SK-N-DZ (cell line): Measurements from ENCODE around the gene TNKS1BP1. TPM values are rescaled to one million over a fixed set of nuclear protein-coding genes. Genes with fewer than 3 reads are reported as not detected.
A peak's percentile ranks its signal among the peaks of the same experiment; 100 is the strongest.
"Not testable (repeated sequence)": the region's sequence is repeated elsewhere in the genome, so short reads cannot be mapped to it uniquely, and the experiment has no call there.

Experiments used
- DNase-seq: peaks from one replicate; pipeline ENCODE4 v3.0.0-alpha.2; 2015; ENCODE audit warnings: low spot score
- polyA plus RNA-seq, 2 experiments: library from polyadenylated mRNA; depleted of rRNA; stranded (reverse); fragments of >200 nt; gene quantifications; 2 replicates each; pipeline ENCODE4 v1.2.3, GENCODE V29; 2014

TNKS1BP1 gene
- 8.5 and 10.8 TPM in 2 replicates for polyA plus RNA-seq (2014; cell fraction: cytosol; rRNA removed)
- 17.0 and 19.4 TPM in 2 replicates for polyA plus RNA-seq (2014; cell fraction: nucleus; rRNA removed)

DNA sequence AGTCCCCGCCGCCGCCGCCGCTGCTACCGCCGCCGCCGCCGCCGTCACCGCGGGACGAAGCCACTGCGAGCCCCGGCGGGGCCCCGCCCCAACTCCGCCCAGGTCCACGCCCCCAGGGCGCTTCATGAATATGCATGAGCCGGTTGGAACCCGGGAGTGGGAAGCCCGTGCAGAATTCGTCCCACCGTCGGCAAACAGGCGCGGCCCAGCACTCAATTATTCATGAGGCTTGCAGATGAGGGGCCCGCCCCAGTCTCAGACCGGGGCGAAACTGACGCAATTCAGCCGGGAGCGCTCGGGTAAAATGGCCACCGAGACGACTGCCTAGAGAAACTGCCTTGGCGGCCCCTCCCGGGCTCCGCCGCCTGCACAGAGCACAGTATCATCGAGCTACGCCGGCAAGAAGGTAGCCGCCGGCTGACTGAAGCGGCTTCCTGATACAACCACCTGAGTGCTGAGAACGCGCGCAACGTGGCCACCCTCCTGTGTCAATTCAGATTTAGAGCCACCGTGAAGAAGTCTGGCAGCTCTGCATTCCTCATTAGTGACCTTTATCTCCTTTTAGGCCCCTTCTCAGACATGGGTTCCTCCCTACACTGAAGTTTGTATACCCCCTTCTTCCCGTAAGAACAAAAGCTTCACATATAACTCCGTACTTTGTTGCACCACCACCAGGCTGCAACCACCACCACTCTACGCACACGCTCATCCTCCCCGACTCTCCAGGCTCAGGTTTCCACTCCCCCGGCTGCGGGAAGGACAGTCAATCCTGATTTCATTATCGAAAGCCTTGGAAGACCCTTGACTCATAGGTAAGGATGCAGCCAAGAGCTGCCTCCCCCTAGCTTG, at the start of gene TNKS1BP1:
Gene TNKS1BP1 (minus strand): TSS at position 67 of the 849 bp plus-strand sequence. CDS start 3,067 bp downstream, outside the sequence.
- peak; percentile 98 for DNase-seq

- DNase-seq, result no peak
Measured at GRCh38 chr11:57373146-57373545, 48.4 kb upstream of the TNKS1BP1 start.

DNA sequence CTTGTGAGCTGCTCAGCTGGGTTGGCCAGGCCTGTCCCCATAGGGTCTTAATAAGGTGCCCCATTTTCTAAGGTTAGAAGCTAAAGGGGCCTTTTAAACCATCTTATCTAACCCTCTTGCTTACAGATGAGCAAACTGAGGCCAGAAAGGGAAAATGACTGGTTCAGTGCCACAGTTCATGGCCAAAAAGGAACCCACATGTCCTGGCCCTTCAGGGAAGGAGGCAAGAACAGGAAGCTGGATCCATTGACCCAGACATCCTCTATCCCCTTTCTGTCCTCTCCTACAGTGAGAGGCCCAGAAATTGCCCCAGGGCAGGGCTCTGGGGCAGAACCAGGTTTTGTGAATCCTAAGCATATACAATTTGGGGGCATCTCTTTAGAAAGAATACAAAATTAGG, 46.2 kb upstream of the TNKS1BP1 start:
- DNase-seq, result no peak

GRCh38 chr11:57370251-57370650, 45.5 kb upstream of the TNKS1BP1 start:
- no peak for DNase-seq

DNA sequence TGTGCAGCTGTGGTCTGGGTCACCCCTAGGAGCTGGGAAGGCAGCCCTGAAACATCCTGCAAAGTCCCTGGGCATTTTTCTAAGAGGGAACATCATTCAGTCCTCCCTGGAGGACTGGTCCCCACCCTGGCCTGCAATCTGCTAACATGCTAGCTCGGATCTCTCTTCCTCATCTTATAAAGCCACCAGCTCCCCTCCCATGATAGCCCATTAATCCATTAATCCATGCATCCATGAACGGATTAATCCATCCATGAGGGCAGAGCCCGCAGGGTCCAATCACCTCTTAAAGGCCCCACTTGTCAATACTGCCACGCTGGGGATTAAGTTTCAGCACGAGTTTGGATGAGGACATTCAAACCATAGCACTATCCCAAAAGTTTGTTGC, 44.1 kb upstream of the TNKS1BP1 start:
- DNase-seq, result no peak

GRCh38 chr11:57368106-57368844, 43.5 kb upstream of the TNKS1BP1 start:
- no peak for DNase-seq

GRCh38 chr11:57364851-57365660, 40.3 kb upstream of the TNKS1BP1 start:
- DNase-seq, result no peak

GRCh38 chr11:57363131-57364080, 38.7 kb upstream of the TNKS1BP1 start:
- no peak for DNase-seq

DNA sequence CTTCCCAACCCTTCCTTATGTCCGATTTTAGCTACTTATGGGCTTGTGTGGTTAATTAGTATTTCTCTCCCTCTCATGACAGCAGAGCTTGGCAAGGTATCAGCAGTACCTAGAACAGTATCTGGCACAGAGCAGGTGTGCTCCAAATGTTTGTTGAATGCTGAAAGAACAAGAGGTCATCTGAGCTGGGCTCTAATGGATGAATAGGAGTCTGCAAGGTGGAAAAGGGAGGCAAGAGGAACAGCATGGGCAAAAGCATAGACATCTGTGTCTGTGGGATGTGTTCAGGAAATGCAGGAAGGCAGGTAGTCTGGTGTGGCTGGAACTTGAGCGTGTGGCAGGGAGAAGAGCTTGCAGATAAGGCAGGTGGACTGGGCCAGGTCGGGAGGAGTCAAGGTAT, 37.2 kb upstream of the TNKS1BP1 start:
- no peak for DNase-seq

GRCh38 chr11:57361420-57361819, 36.7 kb upstream of the TNKS1BP1 start:
- DNase-seq, result not testable (repeated sequence)

GRCh38 chr11:57360991-57361390, 36.2 kb upstream of the TNKS1BP1 start:
- DNase-seq, result no peak

DNA sequence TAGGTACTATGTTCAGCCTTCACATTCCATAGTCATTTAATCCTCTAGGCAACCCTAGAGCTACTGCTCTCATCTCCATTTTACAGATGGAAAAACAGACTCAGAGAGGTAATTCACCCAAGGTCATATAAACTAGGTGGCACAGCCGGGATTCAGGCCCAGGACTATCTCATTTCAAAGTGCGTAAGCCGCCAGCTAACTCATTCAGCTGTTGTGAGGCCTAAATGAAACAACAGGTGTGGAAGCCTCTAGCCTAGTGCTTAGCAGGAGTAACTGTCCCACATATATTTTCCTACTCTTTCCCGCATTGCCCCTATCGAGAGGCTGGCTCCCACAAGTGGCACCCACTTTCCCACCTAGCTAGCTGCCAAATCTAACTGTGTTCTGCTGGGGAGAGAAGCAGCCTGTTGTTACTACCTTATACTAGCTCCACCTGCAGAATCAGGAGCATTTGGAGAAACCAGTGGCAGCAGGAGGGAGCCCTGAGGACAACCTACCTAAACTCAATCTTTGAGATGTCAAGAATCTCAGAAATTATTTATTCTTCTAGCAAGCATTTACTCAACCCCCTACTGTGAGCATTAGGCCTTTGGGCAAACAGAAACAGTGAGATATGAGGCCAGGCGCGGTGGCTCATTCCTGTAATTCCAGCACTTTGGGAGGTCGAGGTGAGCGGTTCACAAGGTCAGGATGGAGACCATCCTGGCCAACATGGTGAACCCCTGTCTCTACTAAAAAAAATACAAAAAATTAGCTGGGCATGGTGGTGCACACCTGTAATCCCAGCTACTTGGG, 35.3 kb upstream of the TNKS1BP1 start:
- DNase-seq, result no peak

GRCh38 chr11:57359396-57359795, 34.6 kb upstream of the TNKS1BP1 start:
- no peak for DNase-seq

- DNase-seq, result no peak
Measured at GRCh38 chr11:57358991-57359390, 34.2 kb upstream of the TNKS1BP1 start.

DNA sequence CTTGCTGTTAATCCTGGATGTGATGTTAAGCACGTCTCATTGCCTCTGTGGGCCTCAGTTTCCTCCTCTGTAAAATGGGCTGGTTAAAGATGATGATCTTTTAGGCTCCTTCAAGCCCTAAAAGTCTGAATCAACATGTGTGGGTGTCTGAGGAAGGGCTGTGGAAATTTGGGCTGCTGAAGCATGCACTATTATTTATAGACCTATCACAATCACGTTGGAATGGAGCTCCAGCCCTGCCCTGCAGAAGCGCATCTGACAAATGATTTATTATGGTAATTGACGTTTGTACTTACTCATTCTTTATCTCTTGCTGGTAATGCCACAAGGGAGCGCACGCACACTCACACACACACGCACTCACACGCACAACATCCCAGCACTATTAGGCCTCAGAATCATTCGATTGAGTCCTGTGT, 33.8 kb upstream of the TNKS1BP1 start:
- no peak for DNase-seq

GRCh38 chr11:57357856-57358255, 33.1 kb upstream of the TNKS1BP1 start:
- DNase-seq, result no peak

DNA sequence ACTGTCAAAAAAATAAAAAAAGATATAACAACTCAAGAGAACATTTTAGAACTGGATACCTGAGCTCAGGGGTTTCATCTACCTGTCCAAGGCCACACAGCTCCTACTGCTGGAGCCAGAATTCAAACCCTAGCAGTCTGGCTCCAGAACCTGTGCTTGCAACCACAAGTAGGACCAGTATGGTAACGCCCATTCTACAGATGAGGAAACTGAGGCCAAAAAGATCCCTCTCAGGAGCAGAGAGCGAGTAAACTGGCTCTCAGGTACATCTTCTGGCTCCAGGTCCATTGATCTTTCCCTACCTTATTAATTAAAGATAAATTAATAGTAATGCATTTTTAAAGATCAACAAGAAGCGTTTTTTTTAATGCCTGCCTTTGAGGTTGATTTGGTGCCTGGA, 32.6 kb upstream of the TNKS1BP1 start:
- no peak for DNase-seq

DNA sequence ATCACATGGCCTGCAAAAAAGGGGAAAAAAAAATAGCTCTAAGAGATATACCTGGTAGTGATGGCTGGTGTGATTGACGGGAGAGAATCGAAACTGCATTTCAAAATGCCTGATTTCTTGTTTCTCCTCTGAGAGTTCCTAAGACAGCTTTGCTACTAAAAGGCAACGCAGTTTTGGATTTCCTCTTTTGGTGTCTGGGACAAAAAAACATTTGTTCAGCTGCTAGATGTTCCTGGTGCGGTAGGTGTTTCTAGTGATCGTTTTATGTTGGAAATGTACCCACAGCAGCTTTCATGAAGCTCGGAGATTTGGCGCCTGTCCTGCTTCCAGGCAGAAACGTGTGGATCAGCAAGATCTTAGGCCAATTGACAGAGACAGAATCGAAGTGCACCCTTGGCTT, 31.5 kb upstream of the TNKS1BP1 start:
- no peak for DNase-seq

DNA sequence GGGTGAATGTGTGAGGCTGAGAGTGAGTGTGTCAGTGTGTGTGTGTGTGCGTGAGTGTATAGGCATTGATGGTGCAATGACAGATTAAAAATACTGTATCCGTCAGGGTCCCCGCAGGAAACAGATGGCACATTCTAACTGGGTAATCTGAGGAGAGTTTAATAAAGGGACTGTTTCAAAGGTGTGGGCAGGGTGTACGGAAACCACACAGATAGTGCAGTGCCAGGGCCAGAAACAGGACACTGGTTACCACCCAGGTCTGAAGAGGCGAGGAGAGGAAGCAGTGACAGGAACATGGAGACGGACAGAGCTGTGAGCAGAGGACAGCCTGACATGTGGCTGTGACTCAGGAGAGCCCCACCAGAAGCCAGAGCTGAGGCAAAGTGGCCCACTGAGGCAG, 29.9 kb upstream of the TNKS1BP1 start:
- no peak for DNase-seq

DNA sequence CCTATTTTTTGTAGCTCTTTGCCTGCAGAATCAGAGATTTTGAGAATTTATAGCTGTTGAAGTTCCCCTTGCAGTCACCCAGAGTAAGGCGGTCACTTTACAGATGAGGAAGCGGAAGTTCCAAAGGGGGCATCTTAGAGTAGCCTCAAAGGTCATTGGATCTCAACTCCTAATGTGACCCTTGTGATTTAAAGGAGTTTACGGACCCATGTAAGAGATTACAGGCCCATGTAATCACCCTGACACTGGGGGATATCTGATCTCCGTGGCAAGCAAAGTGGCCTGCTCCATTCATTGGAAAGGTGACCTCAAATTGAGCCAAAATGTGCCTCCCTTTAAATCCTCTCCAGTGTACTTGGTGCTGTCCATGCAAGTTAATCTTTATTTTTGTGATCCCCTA, 29.1 kb upstream of the TNKS1BP1 start:
- DNase-seq, result no peak
